UCSD-AML1 (cell line): ENCODE measurements around the gene DEXI.
"Not testable (repeated sequence)": the region's sequence is repeated elsewhere in the genome, so short reads cannot be mapped to it uniquely, and the experiment has no call there.

Experiments used
- DNase-seq: peaks from one replicate; lab custom pipeline; 2025; ENCODE audit not compliant: unreplicated experiment; lab: John Stamatoyannopoulos, UW

Gene DEXI

DNA sequence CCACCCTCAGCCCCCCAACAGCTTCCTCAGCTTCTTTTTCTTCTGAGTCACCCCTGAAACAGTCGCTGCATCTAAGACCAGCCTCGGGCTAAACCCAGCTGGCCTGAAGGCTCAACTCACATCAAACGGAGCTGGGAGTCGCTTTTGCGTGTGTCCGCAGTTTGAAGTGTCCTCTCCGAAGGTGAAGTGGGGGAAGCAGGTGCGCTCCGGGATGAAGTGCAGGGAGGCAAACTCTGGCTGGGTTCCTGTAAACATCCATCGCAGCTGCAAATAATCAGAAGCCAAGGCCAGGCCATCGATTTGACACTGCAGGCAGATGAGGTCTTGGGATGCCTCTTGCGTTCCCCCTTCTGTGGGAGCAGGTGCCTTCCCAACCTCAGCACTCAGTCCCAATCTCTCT is 13.2 kb downstream of the DEXI start:
- not testable (repeated sequence) for DNase-seq

DNA sequence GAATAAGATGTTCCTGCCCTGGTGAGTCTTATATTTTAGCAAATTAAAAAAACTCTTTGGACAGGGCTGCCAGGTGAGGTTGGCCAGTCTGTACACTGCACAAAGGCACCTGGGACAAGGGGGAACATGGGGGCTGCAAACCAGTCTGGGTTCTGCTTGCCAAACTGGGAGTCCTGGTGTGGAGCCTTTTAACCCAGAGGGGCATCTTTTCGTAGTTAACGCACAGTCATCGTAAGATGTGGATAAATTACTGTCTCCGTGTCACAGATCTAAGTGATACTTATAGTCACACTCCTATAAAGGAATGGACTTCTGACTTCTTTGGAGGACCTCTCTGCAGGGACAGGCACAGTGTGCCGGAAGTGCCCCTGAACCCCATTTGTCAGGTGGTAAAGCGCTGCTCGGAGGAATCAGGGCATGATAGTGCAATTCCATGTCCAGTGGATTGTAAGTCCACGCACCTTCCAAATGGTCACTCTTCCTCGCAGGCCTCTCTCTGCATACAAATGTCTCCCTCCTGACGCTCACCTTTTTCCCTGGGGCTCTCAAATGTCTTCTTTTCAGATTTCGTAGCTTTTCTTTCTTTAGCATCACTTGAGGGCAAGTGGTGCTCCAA is 14.7 kb downstream of the DEXI start:
- DNase-seq = no peak

DNA sequence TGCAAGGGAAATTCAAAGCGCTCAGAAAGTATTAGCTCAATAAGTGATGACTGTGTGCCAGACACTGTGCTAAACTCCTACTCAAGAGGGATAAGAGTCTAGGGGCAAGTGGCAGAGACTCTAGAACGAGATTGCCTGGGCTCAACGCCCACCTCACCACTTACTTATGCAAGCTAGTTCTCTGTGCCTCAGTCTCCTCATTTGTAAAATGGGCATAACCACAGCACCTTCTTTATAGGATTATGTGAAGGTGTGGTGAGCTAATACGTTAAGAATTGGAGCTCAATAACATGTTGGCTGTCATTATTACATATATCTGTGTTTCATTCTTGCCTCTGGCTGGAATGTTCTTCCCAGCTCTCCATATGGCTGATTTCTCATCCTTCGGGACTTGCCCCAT is 15.4 kb downstream of the DEXI start:
- DNase-seq = no peak

DNA sequence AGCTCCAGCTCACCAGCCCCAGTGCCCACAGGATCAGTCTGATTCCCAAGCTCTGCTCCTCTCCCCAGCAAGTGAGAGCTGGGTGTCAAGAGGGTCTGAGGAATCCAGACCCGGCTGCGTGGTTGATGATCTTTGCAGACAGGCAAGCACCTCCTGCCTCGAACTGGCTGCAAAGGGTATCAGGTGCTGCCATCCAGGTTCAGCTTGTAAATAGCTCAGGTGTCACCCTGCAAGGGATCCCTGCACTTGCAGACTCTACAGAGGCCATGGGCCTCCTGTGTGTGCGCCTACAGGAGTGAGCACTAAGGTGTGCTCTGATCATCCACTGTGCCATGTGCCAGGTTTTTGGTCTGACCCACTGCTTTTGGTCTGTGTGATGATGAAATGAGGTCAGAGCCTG is 16.2 kb downstream of the DEXI start:
- DNase-seq = no peak

DNA sequence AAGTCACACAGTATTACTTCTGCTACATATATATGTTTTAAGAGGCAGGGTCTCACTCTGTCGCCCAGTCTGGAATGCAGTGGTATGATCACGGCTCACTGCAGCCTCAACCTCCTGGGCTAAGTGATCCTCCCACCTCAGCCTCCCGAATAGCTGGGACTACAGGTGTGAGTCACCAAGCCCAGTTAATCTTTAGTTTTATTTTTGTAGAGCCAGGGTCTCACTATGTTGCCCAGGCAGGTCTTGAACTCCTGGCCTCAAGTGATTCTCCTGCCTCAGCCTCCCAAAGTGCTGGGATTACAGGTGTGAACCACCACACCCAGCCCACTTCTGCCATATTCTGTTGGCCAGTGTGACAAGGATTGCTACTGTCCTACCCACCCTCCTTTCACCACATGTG is 17.0 kb downstream of the DEXI start:
- not testable (repeated sequence) for DNase-seq

DNA sequence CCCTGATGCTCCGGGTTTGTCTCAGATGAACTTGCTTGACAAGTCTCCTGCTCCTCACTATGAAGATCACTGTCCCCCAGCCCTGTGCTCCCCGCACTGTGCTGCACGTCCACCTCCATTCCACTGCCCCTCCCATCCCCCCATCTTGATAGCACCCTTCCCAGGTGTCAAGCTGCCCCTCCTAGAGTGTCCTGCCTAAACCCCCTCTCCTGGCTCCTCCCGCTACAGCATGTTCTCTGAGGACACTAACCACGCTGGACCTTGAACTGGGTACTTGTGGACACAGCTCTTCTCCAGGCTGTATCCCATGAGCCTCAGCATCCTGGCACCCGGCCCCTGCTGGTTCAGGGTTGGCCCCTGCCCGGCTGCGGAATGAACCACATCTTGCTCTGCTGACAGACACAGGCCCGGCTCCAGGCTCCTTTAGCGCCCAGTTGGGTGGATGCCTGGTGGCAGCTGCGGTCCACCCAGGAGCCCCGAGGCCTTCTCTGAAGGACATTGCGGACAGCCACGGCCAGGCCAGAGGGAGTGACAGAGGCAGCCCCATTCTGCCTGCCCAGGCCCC is 18.5 kb downstream of the DEXI start:
- no peak for DNase-seq

DNA sequence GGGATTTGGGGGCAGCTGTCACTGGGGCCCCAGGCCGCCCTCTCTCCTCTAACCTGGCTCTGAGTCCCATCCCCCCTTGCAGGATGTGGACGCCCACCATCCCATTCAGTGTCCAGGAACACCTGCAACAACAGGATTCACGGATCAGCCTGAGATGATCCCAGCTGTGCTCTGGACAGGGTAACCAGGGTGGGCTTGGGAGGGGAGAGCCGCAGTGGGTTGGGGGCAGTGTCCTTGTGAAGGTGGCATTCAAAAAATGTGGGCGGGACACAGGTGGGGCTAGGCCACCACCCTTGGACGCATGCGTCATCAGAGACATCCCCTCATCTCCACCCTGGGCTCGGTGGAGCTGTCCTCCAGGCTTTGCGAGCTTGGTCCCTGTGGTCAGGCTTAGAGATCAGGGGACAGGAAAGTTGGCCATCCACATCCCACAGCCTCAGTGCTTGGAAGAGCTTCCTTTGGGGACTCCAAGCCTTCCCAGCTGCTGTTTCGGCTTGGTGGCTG is 19.1 kb downstream of the DEXI start:
- no peak for DNase-seq

DNA sequence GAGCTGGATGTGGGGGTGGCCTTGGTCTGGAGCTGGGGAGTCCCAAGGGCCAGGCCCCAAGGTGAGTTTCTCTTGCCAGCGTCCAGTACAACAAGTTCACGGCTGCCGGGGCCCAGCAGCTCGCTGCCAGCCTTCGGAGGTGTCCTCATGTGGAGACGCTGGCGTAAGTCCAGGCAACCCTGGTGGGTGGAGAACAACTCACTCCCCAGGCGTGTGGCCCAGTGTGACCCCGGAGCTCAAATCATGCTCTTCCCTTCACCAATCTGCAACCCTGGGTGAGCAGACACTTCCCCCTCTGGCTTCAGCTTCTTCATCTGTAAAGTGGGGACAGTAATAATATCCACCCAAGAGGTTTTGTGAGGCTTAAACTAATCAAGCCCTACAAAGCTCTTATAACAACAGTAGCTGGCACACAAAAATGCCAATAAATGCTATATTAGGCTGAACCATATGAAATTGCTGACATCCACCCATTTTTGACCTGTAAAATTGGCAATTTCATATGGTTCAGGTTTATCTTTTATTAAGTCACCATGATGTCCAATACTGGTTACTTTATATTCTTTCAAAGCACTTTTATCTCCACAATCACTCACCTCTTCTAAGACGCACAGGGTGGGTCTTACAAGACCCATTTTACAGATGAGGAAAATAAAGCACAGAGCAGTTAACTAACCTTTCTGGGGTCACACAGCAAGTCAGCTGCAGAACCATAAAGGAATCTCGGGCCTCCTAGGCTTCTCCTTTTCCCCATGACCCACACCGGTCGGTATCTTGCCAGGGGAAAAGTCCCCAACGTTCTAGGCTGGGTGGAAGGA is 19.7 kb downstream of the DEXI start:
- DNase-seq = no peak

DNA sequence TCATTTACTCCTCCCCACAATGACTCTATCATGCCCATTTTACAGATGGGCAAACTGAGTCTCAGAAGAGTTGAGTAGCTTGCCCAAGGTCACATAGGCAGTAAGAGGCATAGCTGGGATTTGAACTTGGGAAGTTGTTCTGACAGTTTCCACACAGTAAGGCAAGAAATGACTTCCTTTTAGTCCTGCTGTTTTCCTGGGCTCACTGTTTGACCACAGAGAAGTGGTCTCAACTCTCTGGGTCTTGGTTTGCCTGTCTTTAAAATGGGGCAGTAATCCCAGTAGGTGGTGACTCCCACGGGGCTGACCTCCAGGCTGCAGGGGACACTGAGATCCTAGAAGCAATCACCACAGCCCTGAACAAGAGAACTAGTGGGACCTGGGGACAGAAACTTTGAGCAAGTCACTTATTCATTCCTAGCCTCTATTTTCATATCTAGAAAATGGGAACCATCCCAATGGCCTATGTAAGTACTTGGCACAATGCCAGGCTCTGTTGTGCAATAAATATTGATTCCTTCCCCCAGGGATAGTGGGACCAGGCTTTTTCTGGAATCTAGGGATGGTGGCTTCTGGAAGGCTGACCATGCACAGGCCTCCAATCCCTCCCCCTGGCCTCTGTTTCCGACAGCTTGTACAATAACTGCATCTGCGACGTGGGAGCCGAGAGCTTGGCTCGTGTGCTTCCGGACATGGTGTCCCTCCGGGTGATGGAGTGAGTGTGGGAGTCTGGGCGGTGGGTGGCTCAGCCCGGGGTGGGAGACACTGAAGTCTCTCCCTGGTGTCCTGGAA is 20.5 kb downstream of the DEXI start:
- no peak for DNase-seq

DNA sequence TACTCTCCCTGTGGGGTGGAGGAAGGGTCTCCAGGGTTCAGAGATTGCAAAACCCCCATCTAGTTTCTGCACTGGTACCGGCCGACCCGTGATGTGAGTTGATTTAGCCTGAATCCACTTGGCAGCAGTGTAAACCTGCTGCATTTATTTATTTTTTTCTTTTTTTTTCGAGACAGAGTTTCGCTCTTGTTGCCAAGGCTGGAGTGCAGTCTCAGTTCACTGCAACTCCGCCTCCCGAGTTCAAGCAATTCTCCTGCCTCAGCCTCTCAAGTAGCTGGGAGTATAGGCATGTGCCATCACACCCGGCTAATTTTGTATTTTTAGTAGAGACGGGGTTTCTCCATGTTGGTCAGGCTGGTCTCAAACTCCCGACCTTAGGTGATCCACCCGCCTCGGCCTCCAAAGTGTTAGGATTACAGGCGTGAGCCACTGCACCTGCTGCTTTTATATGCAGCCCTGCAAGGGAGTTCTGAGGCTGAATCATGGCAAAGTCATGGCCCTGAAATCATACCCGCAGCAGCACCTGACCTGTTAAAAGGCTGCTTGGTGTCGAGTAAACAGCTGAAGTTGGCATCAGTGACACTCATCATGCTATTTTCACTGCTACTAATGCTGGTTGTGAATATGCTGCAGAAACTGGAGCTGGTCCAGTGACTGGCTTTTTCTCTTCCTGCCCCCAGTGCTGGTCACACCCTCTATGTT is 21.4 kb downstream of the DEXI start:
- DNase-seq = no peak

DNA sequence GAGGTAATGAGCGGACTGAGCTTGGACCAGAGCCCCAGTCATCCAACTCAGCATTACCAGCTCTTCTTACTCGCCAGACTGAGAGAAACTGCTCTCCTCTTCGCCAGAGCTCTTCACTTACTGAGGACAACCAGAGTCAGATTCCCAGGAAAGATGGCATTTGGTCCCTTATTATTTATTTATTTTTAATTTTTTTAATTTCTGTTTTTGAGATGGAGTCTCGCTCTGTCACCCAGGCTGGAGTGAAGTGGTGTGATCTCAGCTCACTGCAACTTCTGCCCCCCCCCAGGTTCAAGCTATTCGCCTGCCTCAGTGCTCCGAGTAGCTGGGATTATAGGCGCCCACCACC is 23.3 kb downstream of the DEXI start:
- DNase-seq = no peak

DNA sequence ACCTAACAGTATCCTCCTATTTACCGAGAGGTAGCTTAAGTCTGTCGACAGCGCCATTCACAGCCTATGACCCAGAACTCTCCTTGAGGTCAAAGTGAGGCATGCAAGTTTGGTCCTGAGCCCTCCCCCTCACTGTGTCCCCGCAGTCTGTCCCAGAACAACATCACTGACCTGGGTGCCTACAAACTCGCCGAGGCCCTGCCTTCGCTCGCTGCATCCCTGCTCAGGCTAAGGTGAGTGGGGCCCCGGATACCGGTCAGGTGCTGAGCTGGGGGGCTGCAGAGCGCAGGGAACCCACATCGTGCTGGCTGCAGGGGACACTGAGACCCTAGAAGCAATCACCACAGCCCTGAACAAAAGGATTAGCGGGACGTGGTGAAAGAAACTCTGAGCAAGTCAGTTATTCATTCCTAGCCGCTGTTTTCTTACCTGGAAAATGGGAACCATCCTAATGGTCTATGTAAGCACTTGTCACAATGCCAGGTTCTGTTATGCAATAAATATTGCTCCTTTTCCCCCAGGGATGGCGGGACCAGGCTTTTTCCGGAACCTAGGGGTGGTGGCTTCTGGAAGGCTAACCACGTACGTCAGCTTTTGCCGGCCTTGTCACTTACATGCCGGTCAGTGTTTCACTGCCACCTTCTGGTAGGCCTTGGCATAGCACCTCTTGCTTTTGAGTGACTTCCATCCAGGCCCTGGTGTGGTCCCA is 23.8 kb downstream of the DEXI start:
- DNase-seq = peak; percentile 86

DNA sequence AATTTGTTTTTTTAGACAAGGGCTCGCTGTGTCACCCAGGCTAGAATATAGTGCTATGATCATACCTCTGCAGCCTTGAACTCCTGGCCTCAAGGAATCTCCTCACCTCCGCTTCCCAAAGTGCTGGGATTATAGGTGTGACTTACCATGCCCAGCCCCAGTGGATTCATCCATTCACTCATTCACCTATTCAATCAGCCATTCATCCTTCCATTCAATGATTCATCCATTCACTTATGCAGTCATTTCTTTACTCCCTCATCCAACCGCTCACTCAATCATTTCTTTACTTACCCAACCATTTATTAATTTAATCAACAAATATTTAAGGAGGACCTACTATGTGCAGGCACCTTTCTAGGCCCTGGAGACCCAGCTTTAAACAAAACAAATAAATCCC is 25.7 kb downstream of the DEXI start:
- DNase-seq = no peak

DNA sequence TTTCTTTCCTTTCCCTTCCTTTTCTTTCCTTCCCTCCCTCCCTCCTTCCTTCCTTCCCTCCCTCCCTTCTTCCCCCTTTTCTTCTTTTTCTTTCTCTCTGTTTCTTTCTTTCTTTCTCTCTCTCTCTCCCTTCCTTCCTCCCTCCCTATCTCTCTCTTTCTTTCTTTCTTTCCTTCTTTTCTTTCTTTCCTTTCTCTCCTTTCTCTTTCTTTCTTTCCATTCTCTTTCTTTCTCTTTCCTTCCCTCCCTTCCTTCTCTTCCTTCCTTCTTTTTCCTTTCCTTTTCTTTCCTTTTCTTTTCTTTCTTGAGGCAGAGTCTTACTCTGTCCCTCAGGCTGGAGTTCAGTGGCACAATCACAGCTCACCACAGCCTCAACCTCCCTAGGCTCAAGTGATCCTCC is 31.0 kb downstream of the DEXI start:
- no peak for DNase-seq

DNA sequence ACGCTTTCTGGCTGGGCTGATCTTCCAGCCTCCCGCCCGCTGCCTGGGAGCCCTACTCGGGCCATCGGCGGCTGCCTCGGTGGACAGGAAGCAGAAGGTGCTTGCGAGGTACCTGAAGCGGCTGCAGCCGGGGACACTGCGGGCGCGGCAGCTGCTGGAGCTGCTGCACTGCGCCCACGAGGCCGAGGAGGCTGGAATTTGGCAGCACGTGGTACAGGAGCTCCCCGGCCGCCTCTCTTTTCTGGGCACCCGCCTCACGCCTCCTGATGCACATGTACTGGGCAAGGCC is 34.6 kb downstream of the DEXI start:
- no peak for DNase-seq

DNA sequence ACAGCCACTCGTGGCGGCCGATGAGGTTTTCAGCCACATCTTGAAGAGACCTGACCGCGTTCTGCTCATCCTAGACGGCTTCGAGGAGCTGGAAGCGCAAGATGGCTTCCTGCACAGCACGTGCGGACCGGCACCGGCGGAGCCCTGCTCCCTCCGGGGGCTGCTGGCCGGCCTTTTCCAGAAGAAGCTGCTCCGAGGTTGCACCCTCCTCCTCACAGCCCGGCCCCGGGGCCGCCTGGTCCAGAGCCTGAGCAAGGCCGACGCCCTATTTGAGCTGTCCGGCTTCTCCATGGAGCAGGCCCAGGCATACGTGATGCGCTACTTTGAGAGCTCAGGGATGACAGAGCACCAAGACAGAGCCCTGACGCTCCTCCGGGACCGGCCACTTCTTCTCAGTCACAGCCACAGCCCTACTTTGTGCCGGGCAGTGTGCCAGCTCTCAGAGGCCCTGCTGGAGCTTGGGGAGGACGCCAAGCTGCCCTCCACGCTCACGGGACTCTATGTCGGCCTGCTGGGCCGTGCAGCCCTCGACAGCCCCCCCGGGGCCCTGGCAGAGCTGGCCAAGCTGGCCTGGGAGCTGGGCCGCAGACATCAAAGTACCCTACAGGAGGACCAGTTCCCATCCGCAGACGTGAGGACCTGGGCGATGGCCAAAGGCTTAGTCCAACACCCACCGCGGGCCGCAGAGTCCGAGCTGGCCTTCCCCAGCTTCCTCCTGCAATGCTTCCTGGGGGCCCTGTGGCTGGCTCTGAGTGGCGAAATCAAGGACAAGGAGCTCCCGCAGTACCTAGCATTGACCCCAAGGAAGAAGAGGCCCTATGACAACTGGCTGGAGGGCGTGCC is 35.1 kb downstream of the DEXI start:
- no peak for DNase-seq

DNA sequence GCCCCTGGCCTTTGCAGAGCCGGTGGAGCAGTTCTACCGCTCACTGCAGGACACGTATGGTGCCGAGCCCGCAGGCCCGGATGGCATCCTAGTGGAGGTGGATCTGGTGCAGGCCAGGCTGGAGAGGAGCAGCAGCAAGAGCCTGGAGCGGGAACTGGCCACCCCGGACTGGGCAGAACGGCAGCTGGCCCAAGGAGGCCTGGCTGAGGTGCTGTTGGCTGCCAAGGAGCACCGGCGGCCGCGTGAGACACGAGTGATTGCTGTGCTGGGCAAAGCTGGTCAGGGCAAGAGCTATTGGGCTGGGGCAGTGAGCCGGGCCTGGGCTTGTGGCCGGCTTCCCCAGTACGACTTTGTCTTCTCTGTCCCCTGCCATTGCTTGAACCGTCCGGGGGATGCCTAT is 35.8 kb downstream of the DEXI start:
- DNase-seq = no peak

DNA sequence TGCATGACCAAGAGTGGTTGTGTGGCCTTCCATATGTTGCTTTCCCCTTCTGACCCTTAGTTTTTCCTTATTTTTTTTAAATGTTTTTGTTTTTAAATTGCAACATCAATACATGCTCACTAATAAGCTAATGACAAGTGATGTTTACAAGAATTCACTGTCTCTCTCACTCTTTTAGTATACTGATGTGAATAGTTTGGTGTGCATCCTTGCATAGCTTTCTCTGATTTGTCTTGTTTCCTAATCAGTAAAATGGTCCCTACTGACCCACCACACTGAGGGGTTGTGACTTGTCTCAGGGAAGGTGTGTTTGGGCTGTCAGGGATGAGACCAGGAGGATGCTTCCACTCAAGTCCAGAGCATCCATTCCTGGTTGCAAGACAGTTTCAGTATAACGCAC is 39.3 kb downstream of the DEXI start:
- no peak for DNase-seq

DNA sequence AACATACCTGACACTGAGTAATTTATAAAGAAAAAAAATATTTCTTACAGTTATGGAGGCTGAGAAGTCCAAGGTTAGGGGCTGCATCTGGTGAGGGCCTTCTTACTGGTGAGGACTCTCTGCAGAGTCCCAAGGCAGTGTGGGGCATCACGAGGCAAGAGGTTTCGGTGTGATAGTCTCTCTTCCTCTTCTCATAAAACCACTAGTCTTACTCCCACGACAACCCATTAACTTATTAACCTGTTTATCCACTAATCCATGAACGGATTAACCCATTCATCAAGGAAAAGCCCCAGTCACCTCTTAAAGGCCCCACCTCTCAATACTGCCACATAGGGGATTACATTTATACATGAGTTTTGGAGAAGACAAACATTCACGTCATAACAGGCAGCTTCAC is 45.1 kb downstream of the DEXI start:
- no peak for DNase-seq

DNA sequence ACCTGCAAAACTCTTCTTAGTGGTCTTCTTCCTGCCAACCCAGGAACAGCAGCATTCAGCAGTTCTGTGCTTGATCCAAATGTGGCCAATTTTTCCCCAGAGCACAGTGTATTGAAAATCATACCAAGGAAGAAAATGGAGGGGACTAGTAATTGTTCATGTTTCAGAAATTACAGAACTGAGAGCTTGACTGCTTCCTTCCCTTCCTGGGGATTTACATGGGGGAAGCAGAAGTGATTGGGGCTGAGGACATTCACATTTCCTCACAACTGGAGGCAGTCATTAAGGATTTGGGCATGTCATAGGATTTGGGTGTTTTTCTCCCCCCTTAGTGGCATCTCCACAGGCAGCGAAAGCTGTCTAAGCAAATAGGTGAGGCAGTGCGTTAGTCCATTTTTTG is 45.5 kb downstream of the DEXI start:
- no peak for DNase-seq
